Thoracic aorta (tissue), 2 donors: Measurements from ENCODE around the gene HPGD. TPM values are rescaled to one million over a fixed set of nuclear protein-coding genes. Genes with fewer than 3 reads are reported as not detected.

Source experiments
- ATAC-seq: fragments of 150-250 bp; one replicate; pipeline ENCODE4 v1.8.0; 2017; ENCODE audit warnings: low read depth; ENCODE audit not compliant: insufficient number of reproducible peaks, low FRiP score
- DNase-seq: peaks from one replicate; pipeline ENCODE4 v3.0.0-alpha.2; 2020; ENCODE audit warnings: low spot score
- H3K27ac ChIP-seq, 2 donors: fragments of 200-600 bp; sonication (generic); 1 replicate in 1 of 2; 2 replicates in 1 of 2; pipeline ENCODE4 v1.5.1; 2016; ENCODE audit warnings: mild to moderate bottlenecking in 2 of 2, moderate library complexity in 2 of 2
- H3K27me3 ChIP-seq: fragments of 200-600 bp; sonication (generic); replicated peaks from 2 replicates; pipeline ENCODE4 v1.6.0; 2016; ENCODE audit warnings: mild to moderate bottlenecking; ENCODE audit not compliant: insufficient read depth
- H3K36me3 ChIP-seq: fragments of 200-600 bp; sonication (generic); one replicate; pipeline ENCODE4 v1.5.1; 2016
- H3K4me1 ChIP-seq, 2 donors: fragments of 200-600 bp; sonication (generic); 1 replicate in 1 of 2; 2 replicates in 1 of 2; pipeline versions ENCODE4 v1.5.1 to v1.6.0; 2016; ENCODE audit warnings: low read depth in 2 of 2, mild to moderate bottlenecking in 1 of 2; ENCODE audit not compliant: control insufficient read depth in 1 of 2
- H3K4me3 ChIP-seq: fragments of 200-600 bp; sonication (generic); 2 replicates; pipeline ENCODE4 v1.5.1; 2016; ENCODE audit warnings: mild to moderate bottlenecking
- H3K9me3 ChIP-seq: fragments of 200-600 bp; sonication (generic); 2 replicates; pipeline ENCODE4 v1.5.1; 2016
- CTCF ChIP-seq: fragments of 200-600 bp; sonication (generic); IDR thresholded peaks from one replicate; pipeline ENCODE4 v1.5.1; 2019; ENCODE audit warnings: antibody characterized with exemption
- total RNA-seq, 2 donors: library from RNA; depleted of rRNA; stranded (reverse); fragments of >200 nt; gene quantifications; one replicate each; pipeline versions ENCODE4 v1.1.0 to v1.2.3, GENCODE V29; 2016

HPGD gene
- total RNA-seq, 2 donors from 2014 or later: 3.4 to 6.5 TPM

GRCh38 chr4:174531486-174531885 is 9.2 kb upstream of the HPGD start:
- H3K27me3 ChIP-seq: no peaks in the 10 kb centered on the region
- no peak for TF ChIP-seq CTCF
- no peaks in the 10 kb centered on the region for H3K4me1 ChIP-seq
- no peak overlapping the region for H3K4me3 ChIP-seq
- DNase-seq (no peak), ATAC-seq (no peak)
- H3K9me3 ChIP-seq: no peaks in the 10 kb centered on the region
- H3K36me3 ChIP-seq: no peaks in the 10 kb centered on the region
- no peak overlapping the region for H3K27ac ChIP-seq

- ATAC-seq (no peak), DNase-seq (no peak)
- Histone ChIP-seq H3K27ac (no peak overlapping the region), H3K4me3 (no peak overlapping the region), H3K9me3 (no peaks in the 10 kb centered on the region), H3K4me1 (peaks cover 0 to 4% of the 10 kb centered on the region in 2 donors), H3K36me3 (no peaks in the 10 kb centered on the region), H3K27me3 (no peaks in the 10 kb centered on the region)
- no peak for TF ChIP-seq CTCF
Measured at GRCh38 chr4:174528226-174528625, 5.9 kb upstream of the HPGD start.

- TF ChIP-seq CTCF: no peak
- Histone ChIP-seq H3K4me1 (peaks cover 2 to 12% of the 10 kb centered on the region in 2 donors), H3K4me3 (no peak overlapping the region), H3K36me3 (no peaks in the 10 kb centered on the region), H3K9me3 (no peaks in the 10 kb centered on the region), H3K27me3 (no peaks in the 10 kb centered on the region), H3K27ac (no peak overlapping the region)
- ATAC-seq: no peak
- DNase-seq: no peak
Measured at GRCh38 chr4:174526731-174527130, 4.4 kb upstream of the HPGD start.

GRCh38 chr4:174524242-174524641 is 2.0 kb upstream of the HPGD start:
- ATAC-seq (no peak), DNase-seq (no peak)
- Histone ChIP-seq H3K4me1 (peaks cover 2 to 15% of the 10 kb centered on the region in 2 donors), H3K36me3 (no peaks in the 10 kb centered on the region), H3K4me3 (no peak overlapping the region), H3K9me3 (no peaks in the 10 kb centered on the region), H3K27ac (no peak overlapping the region), H3K27me3 (no peaks in the 10 kb centered on the region)
- TF ChIP-seq CTCF: no peak

- no peaks in the 10 kb centered on the region for H3K36me3 ChIP-seq
- no peak for TF ChIP-seq CTCF
- no peak overlapping the region for H3K27ac ChIP-seq
- no peaks in the 10 kb centered on the region for H3K27me3 ChIP-seq
- no peak for DNase-seq
- H3K4me3 ChIP-seq: peak overlapping the region; percentile 78
- peaks cover 2 to 17% of the 10 kb centered on the region in 2 donors for H3K4me1 ChIP-seq
- no peak for ATAC-seq
- no peaks in the 10 kb centered on the region for H3K9me3 ChIP-seq
Measured at GRCh38 chr4:174523025-174523693, 871 bp upstream of the HPGD start.
